GM12891 (cell line): ENCODE data around the gene DPP7.

ENCODE experiments used
- POLR2A ChIP-seq: IDR thresholded peaks from 2 replicates; pipeline ENCODE4 v1.6.1; 2011; ENCODE audit warnings: low read depth, low read length, control low read depth
- POLR2AphosphoS5 ChIP-seq: IDR thresholded peaks from 2 replicates; pipeline ENCODE4 v1.6.1; 2011; ENCODE audit warnings: low read depth, low read length, control low read depth
- SPI1 ChIP-seq: IDR thresholded peaks from 2 replicates; pipeline ENCODE4 v1.6.1; 2011; ENCODE audit warnings: low read depth, low read length, control low read depth
- TAF1 ChIP-seq: IDR thresholded peaks from 2 replicates; pipeline ENCODE4 v1.6.1; 2011; ENCODE audit warnings: low read depth, low read length, control low read depth

GRCh38 chr9:137146527-137146918, 32.0 kb upstream of the DPP7 start:
- TF ChIP-seq POLR2A (no peak), TAF1 (no peak), SPI1 (no peak), POLR2AphosphoS5 (no peak)
